GM21526 (cell line): ENCODE data around the gene EML5.

Experiments used
- ATAC-seq: cut with Tn5 transposase; IDR thresholded peaks from one replicate; pipeline ENCODE4 v1.9.1; 2021; ENCODE audit warnings: moderate library complexity; ENCODE audit not compliant: unreplicated experiment, low FRiP score

Gene EML5

DNA sequence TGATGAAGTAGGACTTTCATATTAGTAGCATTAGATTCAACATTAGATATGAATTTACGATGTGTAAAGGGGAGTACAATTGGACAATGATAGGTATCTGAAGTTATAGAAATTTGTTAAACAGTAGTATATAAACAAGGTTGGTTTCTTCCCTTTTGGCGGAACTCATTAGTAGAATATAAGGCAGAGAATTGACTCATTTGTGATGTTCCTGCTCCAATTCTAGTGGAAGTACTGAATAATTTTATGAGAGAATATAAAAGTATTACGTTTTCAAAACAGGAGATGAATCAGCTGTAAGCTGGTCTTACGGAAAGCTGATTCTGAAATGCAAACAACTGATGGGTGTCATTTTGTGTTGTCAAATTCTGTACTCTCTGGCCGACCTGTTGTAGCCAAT, 216.5 kb downstream of the EML5 start:
- no peak for ATAC-seq

DNA sequence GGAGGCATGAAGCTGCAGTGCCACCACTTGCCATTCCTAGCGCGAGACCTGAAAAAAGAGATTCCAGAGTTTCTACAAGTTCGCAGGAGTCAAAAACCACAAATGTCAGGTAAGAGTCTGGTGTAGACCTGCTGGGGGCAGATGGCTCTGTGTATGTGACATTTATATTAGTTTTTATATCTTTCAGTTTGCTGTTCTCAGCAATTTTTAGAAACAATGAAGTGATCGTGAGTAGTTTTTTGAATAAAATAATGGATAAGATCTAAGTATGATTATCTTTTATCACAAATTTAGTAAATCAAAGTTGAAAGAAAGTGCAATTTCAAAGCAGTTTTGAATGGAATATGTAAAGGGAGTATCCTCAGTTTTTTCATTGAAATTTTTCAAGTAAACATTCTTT, 220.6 kb downstream of the EML5 start:
- ATAC-seq = no peak

DNA sequence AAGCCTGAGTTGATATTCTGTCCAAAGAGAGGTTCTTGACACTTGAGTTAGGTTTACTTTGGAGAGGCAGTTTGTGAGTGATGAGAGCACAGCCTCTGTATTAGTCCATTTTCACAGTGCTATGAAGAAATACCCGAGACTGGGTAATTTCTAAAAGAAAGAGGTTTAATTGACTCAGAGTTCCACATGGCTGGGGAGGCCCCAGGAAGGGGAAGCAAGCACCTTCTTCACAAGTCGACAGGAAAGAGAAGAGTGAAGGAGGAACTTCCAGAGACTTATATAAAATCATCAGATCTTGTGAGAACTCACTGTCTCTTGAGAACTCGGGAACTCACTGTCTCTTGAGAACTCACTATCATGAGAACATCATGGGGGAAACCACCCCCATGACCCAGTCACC, 224.6 kb downstream of the EML5 start:
- no peak for ATAC-seq

DNA sequence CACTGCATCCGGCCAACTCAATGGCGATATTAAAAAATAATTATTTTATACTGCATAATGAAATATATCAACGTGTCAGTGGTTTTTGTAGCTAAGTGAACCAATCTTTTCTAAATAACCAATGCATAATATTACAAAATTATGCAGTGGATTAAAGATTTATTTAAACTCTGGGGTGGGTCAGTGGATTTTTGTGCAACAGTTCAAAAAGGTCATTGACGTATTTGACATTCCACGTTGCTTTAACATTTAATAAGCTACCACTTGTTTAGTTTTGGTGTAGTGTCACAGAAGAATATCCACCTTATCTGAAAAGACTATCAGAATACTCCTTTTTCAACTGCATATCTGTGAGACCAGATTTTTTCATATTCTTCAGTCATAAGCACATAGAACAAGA, 227.3 kb downstream of the EML5 start:
- ATAC-seq = no peak

DNA sequence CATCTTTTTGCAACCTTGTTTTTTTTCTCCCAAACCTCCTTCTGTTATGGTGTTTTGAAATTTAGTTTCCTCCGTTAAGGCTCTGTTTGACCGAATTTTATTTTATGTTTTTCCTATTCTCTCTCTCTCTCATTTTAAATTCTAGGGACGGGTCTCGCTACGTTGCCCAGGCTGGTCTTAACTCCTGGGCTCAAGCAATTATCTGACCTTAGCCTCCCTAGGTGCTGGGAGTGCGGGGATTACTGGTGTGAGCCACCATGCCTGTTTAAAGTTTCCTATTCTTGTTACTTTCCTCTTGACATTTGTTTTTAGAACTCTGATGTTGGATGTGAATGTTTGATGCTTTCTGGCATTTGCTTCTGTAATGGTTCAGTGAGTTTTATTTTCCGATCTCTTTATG, 228.9 kb downstream of the EML5 start:
- ATAC-seq = no peak

DNA sequence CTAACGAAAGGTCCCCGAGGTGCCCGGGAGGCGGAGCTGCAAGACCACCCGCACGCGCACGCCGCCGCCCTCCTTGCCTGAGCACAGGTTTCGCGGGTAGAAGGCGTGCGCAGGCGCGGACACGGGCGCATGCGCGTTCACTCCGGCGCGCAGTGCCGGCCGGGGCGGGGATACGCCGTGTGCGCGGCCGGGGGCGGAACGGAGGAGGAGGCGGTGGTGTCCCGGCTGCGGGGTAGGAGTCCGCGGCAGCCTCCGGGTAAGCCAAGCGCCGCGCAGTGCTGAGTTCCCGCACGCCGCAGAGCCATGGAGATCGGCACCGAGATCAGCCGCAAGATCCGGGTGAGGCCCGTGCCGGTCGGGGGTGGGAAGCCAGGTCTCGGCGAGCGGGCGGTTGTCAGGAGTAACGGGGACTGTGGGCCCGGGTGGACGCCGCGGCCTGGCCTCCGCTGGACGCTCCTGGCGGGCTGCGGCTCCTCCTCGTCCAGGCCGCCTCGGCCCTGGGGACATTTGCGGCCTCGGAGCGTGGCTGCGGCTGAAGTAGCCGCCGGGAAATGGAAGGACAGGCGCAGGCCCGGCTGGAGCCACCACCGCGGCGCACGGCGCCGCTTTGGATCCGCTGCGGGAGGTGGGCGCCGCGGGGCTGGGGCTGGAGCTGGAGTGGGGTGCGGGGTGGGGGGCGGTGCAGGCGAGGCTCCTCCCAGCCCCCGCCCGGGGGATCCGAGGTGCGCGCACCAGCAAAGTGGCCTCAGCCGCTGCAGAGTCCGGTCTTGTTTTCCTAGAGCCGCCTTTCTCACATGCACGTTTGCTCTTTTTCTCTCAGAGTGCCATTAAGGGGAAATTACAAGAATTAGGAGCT, 229.7 kb downstream of the EML5 start, which contains the start of gene ZC3H14:
TSS of gene ZC3H14 (plus strand) at position 207 of the 856 bp plus-strand sequence. CDS start at position 304, 97 bp downstream.
- peak; percentile 95 for ATAC-seq

DNA sequence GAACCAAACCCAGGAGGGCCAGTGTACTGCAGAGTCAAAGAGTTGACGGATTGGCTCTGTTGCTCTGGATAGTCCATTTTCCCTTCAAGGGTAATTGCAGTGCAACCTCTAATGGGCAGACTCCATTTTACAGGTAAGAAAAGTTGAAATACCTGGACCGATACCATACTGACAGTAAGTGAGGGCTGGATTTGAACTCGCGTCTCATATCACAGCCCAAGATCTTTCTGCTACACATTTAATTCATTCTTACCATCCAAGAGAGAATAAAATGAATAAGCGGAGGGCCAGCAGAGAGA, 230.3 kb downstream of the EML5 start:
- ATAC-seq = no peak
